ENCODE measurements around the gene CEP95. TPM values are rescaled to one million over a fixed set of nuclear protein-coding genes. Genes with fewer than 3 reads are reported as not detected.

The CEP95 gene
- total RNA-seq, 1 donor from 2014 or later = 48.3 TPM

GRCh38 chr17:64515419-64515818 lies 8.6 kb downstream of the CEP95 start:
- Mint-ChIP-seq H3K9me3 (no peaks in the 10 kb centered on the region), H3K4me1 (peaks cover 12% of the 10 kb centered on the region), H3K27me3 (no peaks in the 10 kb centered on the region), H3K27ac (peak overlapping the region; percentile 8), H3K4me3 (no peak overlapping the region), H3K36me3 (ENCODE audit: low read depth) (peaks cover 53% of the 10 kb centered on the region)
- intact Hi-C loops (cut with micrococcal nuclease) = no loop called here
- DNase-seq = no peak

GRCh38 chr17:64515829-64516228 lies 9.1 kb downstream of the CEP95 start:
- H3K4me1 Mint-ChIP-seq = peaks cover 12% of the 10 kb centered on the region
- H3K27ac Mint-ChIP-seq = no peak overlapping the region
- H3K36me3 Mint-ChIP-seq (ENCODE audit: low read depth) = peaks cover 52% of the 10 kb centered on the region
- no peak for DNase-seq
- H3K27me3 Mint-ChIP-seq = no peaks in the 10 kb centered on the region
- H3K4me3 Mint-ChIP-seq = no peak overlapping the region
- intact Hi-C loops (cut with micrococcal nuclease) = no loop called here
- H3K9me3 Mint-ChIP-seq = no peaks in the 10 kb centered on the region

GRCh38 chr17:64519601-64520000 lies 12.8 kb downstream of the CEP95 start:
- H3K9me3 Mint-ChIP-seq = no peaks in the 10 kb centered on the region
- no peaks in the 10 kb centered on the region for H3K27me3 Mint-ChIP-seq
- H3K4me1 Mint-ChIP-seq = peaks cover 7% of the 10 kb centered on the region
- no peak overlapping the region for H3K27ac Mint-ChIP-seq
- intact Hi-C loops (cut with micrococcal nuclease) = no loop called here
- H3K36me3 Mint-ChIP-seq (ENCODE audit: low read depth) = peaks cover 47% of the 10 kb centered on the region
- H3K4me3 Mint-ChIP-seq = no peak overlapping the region
- no peak for DNase-seq

GRCh38 chr17:64520359-64520758 lies 13.6 kb downstream of the CEP95 start:
- DNase-seq = no peak
- Mint-ChIP-seq H3K4me3 (no peak overlapping the region), H3K4me1 (peaks cover 5% of the 10 kb centered on the region), H3K27ac (no peak overlapping the region), H3K27me3 (no peaks in the 10 kb centered on the region), H3K36me3 (ENCODE audit: low read depth) (peaks cover 42% of the 10 kb centered on the region), H3K9me3 (no peaks in the 10 kb centered on the region)
- intact Hi-C loops (cut with micrococcal nuclease) = no loop called here

GRCh38 chr17:64527914-64528313 lies 21.1 kb downstream of the CEP95 start:
- no peak overlapping the region for H3K27ac Mint-ChIP-seq
- H3K4me1 Mint-ChIP-seq = no peaks in the 10 kb centered on the region
- no peaks in the 10 kb centered on the region for H3K9me3 Mint-ChIP-seq
- H3K36me3 Mint-ChIP-seq (ENCODE audit: low read depth) = peaks cover 62% of the 10 kb centered on the region
- H3K4me3 Mint-ChIP-seq = no peak overlapping the region
- no peaks in the 10 kb centered on the region for H3K27me3 Mint-ChIP-seq
- no peak for DNase-seq
- intact Hi-C loops (cut with micrococcal nuclease) = no loop called here

GRCh38 chr17:64529221-64529620 lies 22.4 kb downstream of the CEP95 start:
- Mint-ChIP-seq H3K9me3 (no peaks in the 10 kb centered on the region), H3K4me3 (no peak overlapping the region), H3K27me3 (no peaks in the 10 kb centered on the region), H3K27ac (no peak overlapping the region), H3K4me1 (peaks cover 7% of the 10 kb centered on the region), H3K36me3 (ENCODE audit: low read depth) (peaks cover 64% of the 10 kb centered on the region)
- intact Hi-C loops (cut with micrococcal nuclease) = no loop called here
- no peak for DNase-seq

GRCh38 chr17:64531955-64532371 lies 25.2 kb downstream of the CEP95 start:
- no peak for DNase-seq
- H3K27me3 Mint-ChIP-seq = no peaks in the 10 kb centered on the region
- intact Hi-C loops (cut with micrococcal nuclease) = no loop called here
- no peak overlapping the region for H3K4me3 Mint-ChIP-seq
- H3K4me1 Mint-ChIP-seq = peaks cover 9% of the 10 kb centered on the region
- no peak overlapping the region for H3K27ac Mint-ChIP-seq
- peaks cover 64% of the 10 kb centered on the region for H3K36me3 Mint-ChIP-seq (ENCODE audit: low read depth)
- H3K9me3 Mint-ChIP-seq = no peaks in the 10 kb centered on the region

- peaks cover 9% of the 10 kb centered on the region for H3K4me1 Mint-ChIP-seq
- no peak for DNase-seq
- no peak overlapping the region for H3K27ac Mint-ChIP-seq
- intact Hi-C loops (cut with micrococcal nuclease) = no loop called here
- no peak overlapping the region for H3K4me3 Mint-ChIP-seq
- no peaks in the 10 kb centered on the region for H3K9me3 Mint-ChIP-seq
- H3K36me3 Mint-ChIP-seq (ENCODE audit: low read depth) = peaks cover 65% of the 10 kb centered on the region
- H3K27me3 Mint-ChIP-seq = no peaks in the 10 kb centered on the region
These were observed 25.6 kb downstream of the CEP95 start for GRCh38 chr17:64532409-64532808.

GRCh38 chr17:64533784-64534183 lies 27.0 kb downstream of the CEP95 start:
- Mint-ChIP-seq H3K27me3 (no peaks in the 10 kb centered on the region), H3K9me3 (no peaks in the 10 kb centered on the region), H3K36me3 (ENCODE audit: low read depth) (peaks cover 70% of the 10 kb centered on the region), H3K4me1 (peaks cover 9% of the 10 kb centered on the region), H3K4me3 (no peak overlapping the region), H3K27ac (peak overlapping the region; percentile 70)
- intact Hi-C loops (cut with micrococcal nuclease) = no loop called here
- no peak for DNase-seq

- peaks cover 68% of the 10 kb centered on the region for H3K36me3 Mint-ChIP-seq (ENCODE audit: low read depth)
- peak; percentile 61 for DNase-seq
These were observed 27.4 kb downstream of the CEP95 start for GRCh38 chr17:64534187-64534586.

GRCh38 chr17:64535357-64535756 lies 28.6 kb downstream of the CEP95 start:
- H3K9me3 Mint-ChIP-seq = no peaks in the 10 kb centered on the region
- no peaks in the 10 kb centered on the region for H3K27me3 Mint-ChIP-seq
- H3K4me1 Mint-ChIP-seq = peaks cover 9% of the 10 kb centered on the region
- H3K4me3 Mint-ChIP-seq = no peak overlapping the region
- no peak overlapping the region for H3K27ac Mint-ChIP-seq
- DNase-seq = no peak
- intact Hi-C loops (cut with micrococcal nuclease) = no loop called here
- H3K36me3 Mint-ChIP-seq (ENCODE audit: low read depth) = peaks cover 67% of the 10 kb centered on the region

More at GRCh38 chr17:64534187-64534586, 27.4 kb downstream of the CEP95 start:
- Mint-ChIP-seq H3K27ac (peak overlapping the region; percentile 70), H3K9me3 (no peaks in the 10 kb centered on the region), H3K4me1 (peaks cover 9% of the 10 kb centered on the region), H3K27me3 (no peaks in the 10 kb centered on the region), H3K4me3 (no peak overlapping the region)
- intact Hi-C loops (cut with micrococcal nuclease) = no loop called here

- Mint-ChIP-seq H3K4me1 (peaks cover 9% of the 10 kb centered on the region), H3K4me3 (no peak overlapping the region), H3K36me3 (ENCODE audit: low read depth) (peaks cover 59% of the 10 kb centered on the region), H3K9me3 (no peaks in the 10 kb centered on the region), H3K27ac (no peak overlapping the region), H3K27me3 (no peaks in the 10 kb centered on the region)
- DNase-seq = no peak
- intact Hi-C loops (cut with micrococcal nuclease) = no loop called here
These were observed 30.1 kb downstream of the CEP95 start for GRCh38 chr17:64536913-64537312.

- no peaks in the 10 kb centered on the region for H3K27me3 Mint-ChIP-seq
These were observed 30.7 kb downstream of the CEP95 start for GRCh38 chr17:64537488-64537887.

GRCh38 chr17:64538508-64539130 lies 31.8 kb downstream of the CEP95 start:
- no peak overlapping the region for H3K4me3 Mint-ChIP-seq
- H3K4me1 Mint-ChIP-seq = peaks cover 7% of the 10 kb centered on the region
- DNase-seq = no peak
- intact Hi-C loops (cut with micrococcal nuclease) = no loop called here
- H3K27me3 Mint-ChIP-seq = no peaks in the 10 kb centered on the region
- no peaks in the 10 kb centered on the region for H3K9me3 Mint-ChIP-seq
- H3K27ac Mint-ChIP-seq = peak overlapping the region; percentile 8
- H3K36me3 Mint-ChIP-seq (ENCODE audit: low read depth) = peaks cover 48% of the 10 kb centered on the region

More at GRCh38 chr17:64537488-64537887, 30.7 kb downstream of the CEP95 start:
- Mint-ChIP-seq H3K36me3 (ENCODE audit: low read depth) (peaks cover 54% of the 10 kb centered on the region), H3K4me1 (peaks cover 9% of the 10 kb centered on the region), H3K9me3 (no peaks in the 10 kb centered on the region), H3K27ac (no peak overlapping the region), H3K4me3 (no peak overlapping the region)
- intact Hi-C loops (cut with micrococcal nuclease) = no loop called here
- no peak for DNase-seq

All from activated CD4-positive, alpha-beta T cell treated with anti-CD3 and anti-CD28 coated beads, Interleukin-2, amount 10 ng/mL, durations not matched to agents 24 days and 14 days (primary cell).